GM12878 (cell line): ENCODE data around the gene CLDN25. TPM values are rescaled to one million over a fixed set of nuclear protein-coding genes. Genes with fewer than 3 reads are reported as not detected.

Experiments
- ATAC-seq: fragments of 200-7000 bp; cut with Tn5 transposase; 3 replicates; pipeline ENCODE4 v1.9.1; 2020; ENCODE audit warnings: mild to moderate bottlenecking, moderate library complexity
- BruUV-seq: library from RNA; stranded (reverse); fragments of 400-500 nt; replicated peaks from 2 replicates; lab custom pipeline; 2021; lab: Mats Ljungman, UMichigan
- CTCF ChIA-PET: fragments of 300-600 bp; sonication (Branson Sonifier 250); formaldehyde crosslinking; extraction: SDS; loops from one replicate; lab custom pipeline; 2021; ENCODE audit warnings: inconsistent platforms; lab: Yijun Ruan, JAX
- POLR2A ChIA-PET: fragments of 350-600 bp; formaldehyde crosslinking; extraction: SDS; loops from one replicate; lab custom pipeline; 2021; ENCODE audit warnings: inconsistent platforms; lab: Charles Lee
- RAD21 ChIA-PET: fragments of 300-600 bp; sonication (Branson Sonifier 250); formaldehyde crosslinking; loops from one replicate; lab custom pipeline; 2023; ENCODE audit warnings: antibody characterized with exemption; ENCODE audit not compliant: unreplicated experiment; lab: Charles Lee
- SMC1A ChIA-PET: fragments of 300-600 bp; sonication (Branson Sonifier 250); formaldehyde crosslinking; loops from one replicate; lab custom pipeline; 2023; ENCODE audit not compliant: unreplicated experiment, uncharacterized antibody; lab: Charles Lee
- DNase-seq: peaks from one replicate; pipeline ENCODE4 v3.0.0-alpha.2; 2011; ENCODE audit warnings: low read depth, low spot score
- FAIRE-seq: peaks from 3 replicates; lab custom pipeline; 2011; peaks lifted over from hg19 to GRCh38; lab: Jason Lieb, UNC
- H2AFZ ChIP-seq: 2 replicates; pipeline ENCODE4 v1.6.0; 2011; ENCODE audit warnings: low read depth, low read length, control low read depth; ENCODE audit not compliant: control insufficient read depth
- H3K27ac ChIP-seq: 2 replicates; pipeline ENCODE4 v1.5.1; 2011; ENCODE audit warnings: control low read depth; ENCODE audit not compliant: control insufficient read depth, insufficient read depth
- H3K27me3 ChIP-seq, 2 experiments: replicated peaks in 1 of 2; 2 replicates each; pipeline versions ENCODE4 v1.6.0 to v1.6.1; 2011; ENCODE audit warnings: low read length in 1 of 2; ENCODE audit not compliant: control insufficient read depth in 2 of 2, insufficient read depth in 2 of 2
- H3K36me3 ChIP-seq, 2 experiments: 2 replicates each; pipeline ENCODE4 v1.5.1; 2011; ENCODE audit warnings: low read length in 1 of 2; ENCODE audit not compliant: control insufficient read depth in 2 of 2, insufficient read depth in 2 of 2
- H3K4me1 ChIP-seq: 2 replicates; pipeline ENCODE4 v1.6.1; 2011; ENCODE audit warnings: mild to moderate bottlenecking, low read length, moderate library complexity, mixed read lengths; ENCODE audit not compliant: control insufficient read depth, insufficient read depth
- H3K4me2 ChIP-seq: 2 replicates; pipeline ENCODE4 v1.6.0; 2011; ENCODE audit warnings: control low read depth; ENCODE audit not compliant: control insufficient read depth, insufficient read depth
- H3K4me3 ChIP-seq: fragments of 200-600 bp; sonication (generic); 2 replicates; pipeline ENCODE4 v1.5.1; 2016
- H3K79me2 ChIP-seq: 2 replicates; pipeline ENCODE4 v1.6.0; 2011; ENCODE audit warnings: low read length; ENCODE audit not compliant: control insufficient read depth, insufficient read depth
- H3K9ac ChIP-seq: 2 replicates; pipeline ENCODE4 v1.8.0; 2011; ENCODE audit warnings: low read length, control low read depth, mixed read lengths; ENCODE audit not compliant: control insufficient read depth, insufficient read depth
- H3K9me3 ChIP-seq: replicated peaks from 3 replicates; pipeline ENCODE4 v1.5.1; 2011; ENCODE audit warnings: mild to moderate bottlenecking, low read length; ENCODE audit not compliant: control insufficient read depth, insufficient read depth
- H4K20me1 ChIP-seq: 2 replicates; pipeline ENCODE4 v1.6.0; 2011; ENCODE audit not compliant: control insufficient read depth, insufficient read depth
- CTCF ChIP-seq, 3 experiments: IDR thresholded peaks in 2 of 3; conservative IDR thresholded peaks in 1 of 3; 2 replicates each; pipeline ENCODE4 v1.5.1; 2011; ENCODE audit warnings: low read depth in 3 of 3, low read length in 3 of 3, mild to moderate bottlenecking in 3 of 3, control low read depth in 2 of 3, moderate library complexity in 2 of 3, inconsistent platforms in 1 of 3, mixed read lengths in 1 of 3; ENCODE audit not compliant: control insufficient read depth in 2 of 3, insufficient read depth in 1 of 3; ENCODE audit errors: extremely low read depth in 1 of 3
- RAD21 ChIP-seq: IDR thresholded peaks from 2 replicates; pipeline ENCODE4 v1.6.1; 2011; ENCODE audit warnings: mild to moderate bottlenecking, low read depth, low read length, moderate library complexity; ENCODE audit not compliant: insufficient read depth
- SMC3 ChIP-seq: IDR thresholded peaks from 2 replicates; pipeline ENCODE4 v1.6.1; 2011; ENCODE audit warnings: low read length, improper control_type of control experiment, borderline replicate concordance
- SREBF1 ChIP-seq: IDR thresholded peaks from 2 replicates; pipeline ENCODE4 v1.6.1; 2012; ENCODE audit warnings: mild to moderate bottlenecking, low read length
- WGBS: methylation state at CpG from one replicate; pipeline ENCODE4 v1.1.6; 2016; ENCODE audit warnings: low lambda C conversion rate; ENCODE audit not compliant: insufficient replicate concordance, insufficient coverage; ENCODE audit errors: missing lambda C conversion rate; 5-methylcytosine and 5-hydroxymethylcytosine counted together
- in situ Hi-C: fragments of 300-500 bp; cut with MboI; formaldehyde crosslinking; loops from 9 replicates; pipeline ENCODE4 v1.14.3; 2018; ENCODE audit warnings: mixed read lengths
- intact Hi-C: fragments of 100-400 bp; cut with micrococcal nuclease; formaldehyde crosslinking; loops from one replicate; pipeline ENCODE4 v1.14.2; 2022; ENCODE audit not compliant: unreplicated experiment
- polyA plus RNA-seq, 11 experiments: library from polyadenylated mRNA; depleted of rRNA in 4 of 11; unstranded in 6 of 11; stranded (reverse) in 5 of 11; fragments of >200 nt; fragmentation: Nextera tagmentation in 4 of 11; fragmentation: Illumina TruSeq in 1 of 11; extraction: Ambion mirVana in 4 of 11; extraction: Trizol in 1 of 11; gene quantifications; 1 replicate in 1 of 11; 2 replicates in 10 of 11; pipeline versions ENCODE4 v1.2.1 to v1.2.3, GENCODE V29; 2011 to 2016; ENCODE audit warnings: inconsistent platforms in 2 of 11, missing spikeins in 2 of 11, low read depth in 1 of 11
- total RNA-seq, 4 experiments: library from RNA; depleted of rRNA in 3 of 4; stranded (reverse); fragments of >200 nt in 3 of 4; fragmentation: Illumina TruSeq in 1 of 4; extraction: Trizol in 1 of 4; gene quantifications; 2 replicates each; pipeline versions ENCODE4 v1.2.1 to v1.2.3, GENCODE V29; 2013 to 2021

Gene CLDN25
- total and polyA plus RNA-seq, 10 of the 15 experiments (the other 5 are each of a cell fraction or from before 2014, with no cell fraction given) = not detected

- intact Hi-C loops = loop anchor here (5.0 kb wide), 2 partner anchors 199 to 424 kb away; no protein-coding TSS in a partner anchor
- FAIRE-seq (no peak), DNase-seq (no peak), ATAC-seq (peak; percentile 39)
- ChIA-PET CTCF (interaction anchor here (0.7 kb wide), 1 partner anchor 417 kb away, joined by 3 read pairs; the partner anchor contains the start of gene TTC12), RAD21 (no interaction called here), POLR2A (no interaction called here), SMC1A (interaction anchor here (2.9 kb wide), 1 partner anchor 8 kb away, joined by 6 read pairs; no protein-coding TSS in a partner anchor)
- Histone ChIP-seq H2AFZ (no peak overlapping the region), H3K27me3 (no peaks in the 10 kb centered on the region), H3K79me2 (no peaks in the 10 kb centered on the region), H3K4me1 (no peaks in the 10 kb centered on the region), H3K4me3 (no peak overlapping the region), H4K20me1 (no peaks in the 10 kb centered on the region), H3K9ac (no peak overlapping the region), H3K4me2 (no peak overlapping the region), H3K27ac (no peak overlapping the region), H3K9me3 (no peaks in the 10 kb centered on the region), H3K36me3 (peaks cover 0 to 13% of the 10 kb centered on the region in 2 experiments; a peak in 2 of 4 replicates)
- 80% methylated on average over 3 of the region's 4 CpGs for WGBS
- in situ Hi-C loops = no loop called here
- TF ChIP-seq SREBF1 (no peak), RAD21 (peak; percentile 58), SMC3 (peak; percentile 20; the same call in 1 of the 2 replicates), CTCF (IDR thresholded peaks at IDR 0.05 in 2 of 3, conservative IDR thresholded peaks at IDR 0.05 in 1 of 3; ENCODE audit: control insufficient read depth in 2 of 3, extremely low read depth in 1 of 3, insufficient read depth in 1 of 3, low read depth in 3 of 3, low read length in 3 of 3) (peak in 2 of 3 experiments; percentile 18 to 54; a peak in 3 of 6 replicates)
- no TSS peak for BruUV-seq
Observed at GRCh38 chr11:113730887-113731726, 48.5 kb upstream of the CLDN25 start.
